ENCODE data around the gene TANC1. TPM values are rescaled to one million over a fixed set of nuclear protein-coding genes. Genes with fewer than 3 reads are reported as not detected.

The TANC1 gene
- total RNA-seq, 1 donor from 2014 or later, result 92.6 TPM

DNA sequence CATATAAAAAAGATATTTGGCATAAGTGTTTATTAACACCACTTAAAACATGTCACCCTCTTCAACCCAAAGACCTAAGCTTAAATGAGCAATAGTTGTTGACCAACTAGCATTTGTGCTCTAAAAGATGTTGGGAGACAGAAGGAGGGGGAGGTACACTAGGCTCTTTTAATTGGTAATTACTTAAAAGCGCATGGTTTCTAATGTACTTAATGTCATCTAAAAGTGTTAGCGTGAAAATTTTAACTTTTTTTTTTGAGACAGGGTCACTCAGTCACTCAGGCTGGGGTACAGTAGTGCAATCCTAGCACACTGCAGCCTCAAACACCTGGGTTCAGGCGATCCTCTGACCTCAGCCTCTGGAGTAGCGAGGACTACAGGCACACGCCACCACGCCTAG is 312.6 kb downstream of the TANC1 start:
- DNase-seq, result no peak

Other genes with a start within 250 kb of the TANC1 start
- not detected in 2 replicates for gene DAPL1, start 173.3 kb upstream of the TANC1 start, total RNA-seq